ENCODE results near the gene MTARC2. TPM values are rescaled to one million over a fixed set of nuclear protein-coding genes. Genes with fewer than 3 reads are reported as not detected.

The MTARC2 gene
- total RNA-seq, 2 donors from 2014 or later, result 12.3 to 14.5 TPM

DNA sequence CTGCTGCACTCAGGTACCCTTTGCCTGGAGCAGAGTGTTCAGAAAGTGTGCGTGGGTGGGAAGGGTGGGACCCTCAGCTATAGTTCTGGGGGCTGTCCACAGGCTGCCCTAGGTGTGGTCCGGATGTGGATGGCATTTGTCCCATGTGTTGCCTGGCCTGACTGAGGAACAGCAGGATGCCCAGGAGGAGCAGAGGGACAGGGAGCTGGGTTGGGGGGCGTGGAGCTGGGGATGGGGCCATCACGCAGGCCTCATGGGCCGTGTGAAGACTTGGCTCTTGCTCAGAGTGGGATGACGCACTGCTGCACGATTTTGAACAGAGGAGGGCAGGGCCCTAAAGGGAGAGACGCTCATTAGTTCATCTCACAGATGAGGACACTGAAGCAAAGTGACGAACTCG lies 41.0 kb upstream of the MTARC2 start:
- no peaks in the 10 kb centered on the region for H3K9me3 Mint-ChIP-seq
- H3K4me3 Mint-ChIP-seq, result no peak overlapping the region
- no peaks in the 10 kb centered on the region for H3K36me3 ChIP-seq (ENCODE audit: control insufficient read depth, insufficient read depth, low read length)
- H3K4me3 ChIP-seq (ENCODE audit: low read length), result no peak overlapping the region
- H3K27ac ChIP-seq (ENCODE audit: low read depth, low read length), result no peak overlapping the region
- no peaks in the 10 kb centered on the region for H3K9me3 ChIP-seq (ENCODE audit: control insufficient read depth, low read length)
- no peaks in the 10 kb centered on the region for H3K27me3 Mint-ChIP-seq (ENCODE audit: insufficient read depth)
- no peak overlapping the region for H3K9ac ChIP-seq (ENCODE audit: extremely low read depth, low read length, poor library complexity, severe bottlenecking)
- H3K4me1 Mint-ChIP-seq, result peaks cover 12% of the 10 kb centered on the region
- TF ChIP-seq, protein P1, sequence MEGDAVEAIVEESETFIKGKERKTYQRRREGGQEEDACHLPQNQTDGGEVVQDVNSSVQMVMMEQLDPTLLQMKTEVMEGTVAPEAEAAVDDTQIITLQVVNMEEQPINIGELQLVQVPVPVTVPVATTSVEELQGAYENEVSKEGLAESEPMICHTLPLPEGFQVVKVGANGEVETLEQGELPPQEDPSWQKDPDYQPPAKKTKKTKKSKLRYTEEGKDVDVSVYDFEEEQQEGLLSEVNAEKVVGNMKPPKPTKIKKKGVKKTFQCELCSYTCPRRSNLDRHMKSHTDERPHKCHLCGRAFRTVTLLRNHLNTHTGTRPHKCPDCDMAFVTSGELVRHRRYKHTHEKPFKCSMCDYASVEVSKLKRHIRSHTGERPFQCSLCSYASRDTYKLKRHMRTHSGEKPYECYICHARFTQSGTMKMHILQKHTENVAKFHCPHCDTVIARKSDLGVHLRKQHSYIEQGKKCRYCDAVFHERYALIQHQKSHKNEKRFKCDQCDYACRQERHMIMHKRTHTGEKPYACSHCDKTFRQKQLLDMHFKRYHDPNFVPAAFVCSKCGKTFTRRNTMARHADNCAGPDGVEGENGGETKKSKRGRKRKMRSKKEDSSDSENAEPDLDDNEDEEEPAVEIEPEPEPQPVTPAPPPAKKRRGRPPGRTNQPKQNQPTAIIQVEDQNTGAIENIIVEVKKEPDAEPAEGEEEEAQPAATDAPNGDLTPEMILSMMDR (conservative IDR thresholded peaks at IDR 0.05), result no peak
- DNase-seq, result no peak
- peaks cover 4% of the 10 kb centered on the region for H3K4me1 ChIP-seq (ENCODE audit: control insufficient read depth, insufficient read depth, low read length)
- H3K36me3 Mint-ChIP-seq (ENCODE audit: low read depth), result no peaks in the 10 kb centered on the region
- no peak overlapping the region for H3K27ac Mint-ChIP-seq
- 83 to 92% methylated on average over 6 to 10 of the region's 10 CpGs for WGBS, 2 experiments (ENCODE audit: insufficient coverage in 1 of 2, insufficient read length in 1 of 2)
- H3K27me3 ChIP-seq (ENCODE audit: control insufficient read depth, insufficient read depth, low read length, poor library complexity, severe bottlenecking), result no peaks in the 10 kb centered on the region

DNA sequence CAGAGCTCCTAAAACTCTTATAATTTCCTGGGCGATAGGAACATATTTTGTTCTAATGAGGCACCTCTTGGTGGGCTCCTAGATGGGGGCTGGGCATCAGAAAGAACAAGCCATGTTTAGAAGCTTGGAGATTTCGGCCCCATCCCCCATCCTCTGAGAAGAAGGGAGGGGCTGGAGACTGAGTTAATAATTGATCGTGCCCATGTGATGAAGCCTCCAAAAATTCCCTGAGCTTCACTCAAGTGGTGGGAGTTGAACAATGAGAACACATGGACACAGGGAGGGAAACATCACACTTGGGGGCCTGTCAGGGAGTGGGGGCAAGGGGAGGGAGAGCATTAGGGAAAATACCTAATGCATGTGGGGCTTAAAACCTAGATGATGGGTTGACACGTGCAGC lies 39.9 kb upstream of the MTARC2 start:
- no peaks in the 10 kb centered on the region for H3K27me3 ChIP-seq (ENCODE audit: control insufficient read depth, insufficient read depth, low read length, poor library complexity, severe bottlenecking)
- Mint-ChIP-seq H3K27ac (no peak overlapping the region), H3K9me3 (no peaks in the 10 kb centered on the region), H3K27me3 (ENCODE audit: insufficient read depth) (no peaks in the 10 kb centered on the region), H3K4me1 (peaks cover 11% of the 10 kb centered on the region), H3K4me3 (no peak overlapping the region), H3K36me3 (ENCODE audit: low read depth) (no peaks in the 10 kb centered on the region)
- TF ChIP-seq, protein P1 (conservative IDR thresholded peaks at IDR 0.05), result no peak
- DNase-seq, result no peak
- H3K9me3 ChIP-seq (ENCODE audit: control insufficient read depth, low read length), result no peaks in the 10 kb centered on the region
- peaks cover 4% of the 10 kb centered on the region for H3K4me1 ChIP-seq (ENCODE audit: control insufficient read depth, insufficient read depth, low read length)
- no peak overlapping the region for H3K27ac ChIP-seq (ENCODE audit: low read depth, low read length)
- no peak overlapping the region for H3K4me3 ChIP-seq (ENCODE audit: low read length)
- H3K9ac ChIP-seq (ENCODE audit: extremely low read depth, low read length, poor library complexity, severe bottlenecking), result no peak overlapping the region
- H3K36me3 ChIP-seq (ENCODE audit: control insufficient read depth, insufficient read depth, low read length), result no peaks in the 10 kb centered on the region
- WGBS, 2 experiments (ENCODE audit: insufficient coverage in 1 of 2, insufficient read length in 1 of 2), result 97 to 100% methylated on average over 2 to 4 of the region's 4 CpGs

DNA sequence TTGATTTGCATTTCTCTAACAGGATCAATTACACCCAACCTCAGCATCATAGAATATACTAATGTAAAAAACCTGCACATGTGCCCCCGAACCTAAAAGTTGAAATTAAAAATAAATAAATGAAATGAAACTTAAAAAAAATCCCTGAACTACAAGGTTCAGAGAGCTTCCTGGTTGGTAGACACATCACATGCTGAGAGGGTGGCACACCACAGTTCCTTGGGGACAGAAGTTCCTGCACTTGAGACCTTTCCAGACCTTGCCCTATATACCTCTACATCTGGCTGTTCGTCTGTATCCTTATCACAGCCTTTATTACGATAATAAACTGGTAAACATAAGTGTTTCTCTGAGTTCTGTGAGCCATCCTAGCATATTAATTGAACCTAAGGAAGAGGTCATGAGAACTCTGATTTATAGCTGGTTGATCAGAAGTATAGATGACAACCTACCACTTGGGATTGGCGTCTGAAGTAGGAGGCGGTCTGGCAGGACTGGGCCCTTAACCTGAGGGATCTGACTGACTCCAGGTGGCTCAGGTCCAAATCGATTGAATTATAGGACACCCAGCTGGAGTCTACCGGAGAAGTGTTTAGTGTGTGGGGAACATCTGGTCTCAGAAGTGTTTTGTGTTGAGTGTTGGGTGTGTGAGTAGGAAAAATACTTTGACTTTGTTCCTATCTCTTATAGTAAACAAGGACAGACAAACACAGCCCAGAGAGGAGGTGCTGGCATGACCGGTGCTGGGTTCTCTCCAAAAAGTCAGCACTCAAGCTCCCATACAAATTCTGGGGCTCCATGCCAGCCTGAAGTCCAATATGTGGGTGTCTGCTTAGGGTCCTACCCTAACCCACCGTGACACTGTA lies 39.0 kb upstream of the MTARC2 start:
- peaks cover 4% of the 10 kb centered on the region for H3K4me1 ChIP-seq (ENCODE audit: control insufficient read depth, insufficient read depth, low read length)
- H3K36me3 Mint-ChIP-seq (ENCODE audit: low read depth), result no peaks in the 10 kb centered on the region
- no peak overlapping the region for H3K27ac Mint-ChIP-seq
- H3K27me3 Mint-ChIP-seq (ENCODE audit: insufficient read depth), result no peaks in the 10 kb centered on the region
- H3K9ac ChIP-seq (ENCODE audit: extremely low read depth, low read length, poor library complexity, severe bottlenecking), result no peak overlapping the region
- peaks cover 4% of the 10 kb centered on the region for H3K9me3 ChIP-seq (ENCODE audit: control insufficient read depth, low read length)
- H3K4me3 Mint-ChIP-seq, result no peak overlapping the region
- H3K27me3 ChIP-seq (ENCODE audit: control insufficient read depth, insufficient read depth, low read length, poor library complexity, severe bottlenecking), result no peaks in the 10 kb centered on the region
- no peak for DNase-seq
- H3K27ac ChIP-seq (ENCODE audit: low read depth, low read length), result no peak overlapping the region
- H3K4me1 Mint-ChIP-seq, result peaks cover 6% of the 10 kb centered on the region
- no peaks in the 10 kb centered on the region for H3K36me3 ChIP-seq (ENCODE audit: control insufficient read depth, insufficient read depth, low read length)
- TF ChIP-seq, protein P1 (conservative IDR thresholded peaks at IDR 0.05), result no peak
- peaks cover 4% of the 10 kb centered on the region for H3K9me3 Mint-ChIP-seq
- no peak overlapping the region for H3K4me3 ChIP-seq (ENCODE audit: low read length)
- 75 to 84% methylated on average over 4 to 9 of the region's 9 CpGs for WGBS, 2 experiments (ENCODE audit: insufficient coverage in 1 of 2, insufficient read length in 1 of 2)
